Psoas muscle (tissue), 8 donors: ENCODE results near the gene DTNB. TPM values are rescaled to one million over a fixed set of nuclear protein-coding genes. Genes with fewer than 3 reads are reported as not detected.

Experiments used
- ATAC-seq, 4 donors: fragments of 200-7000 bp; cut with Tn5 transposase; one replicate each; pipeline ENCODE4 v1.9.1; 2020; ENCODE audit warnings: moderate library complexity in 3 of 4, mild to moderate bottlenecking in 2 of 4
- DNase-seq, 2 donors: peaks; one replicate each; pipeline ENCODE4 v3.0.0-alpha.2; 2020
- H3K27ac ChIP-seq: fragments of 200-600 bp; one replicate; pipeline ENCODE4 v1.8.0; 2022
- H3K27me3 ChIP-seq, 3 donors: fragments of 200-600 bp in 1 of 3; one replicate each; pipeline versions ENCODE4 v1.6.1 to v1.8.0; 2013 to 2022; ENCODE audit warnings: low read length in 2 of 3, mild to moderate bottlenecking in 2 of 3, moderate library complexity in 1 of 3; ENCODE audit not compliant: insufficient read depth in 3 of 3
- H3K36me3 ChIP-seq, 2 donors: fragments of 200-600 bp in 1 of 2; one replicate each; pipeline versions ENCODE4 v1.6.1 to v1.8.0; 2013 to 2022; ENCODE audit warnings: low read depth in 1 of 2, mild to moderate bottlenecking in 1 of 2, moderate library complexity in 1 of 2; ENCODE audit not compliant: insufficient read depth in 1 of 2
- H3K4me1 ChIP-seq: fragments of 200-600 bp; one replicate; pipeline ENCODE4 v1.8.0; 2022
- H3K4me3 ChIP-seq: fragments of 200-600 bp; one replicate; pipeline ENCODE4 v1.8.0; 2022; ENCODE audit warnings: mild to moderate bottlenecking
- H3K9me3 ChIP-seq: fragments of 200-600 bp; one replicate; pipeline ENCODE4 v1.8.0; 2022
- WGBS, 3 donors: extraction: QIAGEN DNeasy Blood & Tissue Kit; methylation state at CpG; one replicate each; pipeline versions ENCODE4 v1.1.6 to v1.1.7; 2013; 5-methylcytosine and 5-hydroxymethylcytosine counted together
- intact Hi-C, 2 donors: fragments of 100-400 bp; cut with DNase I; formaldehyde crosslinking; loops; one replicate each; pipeline versions ENCODE4 v1.11.0 to v1.14.2; 2022
- polyA plus RNA-seq, 3 donors: library from polyadenylated mRNA; stranded (reverse); fragments of 200-250 nt; gene quantifications; one replicate each; pipeline ENCODE4 v1.2.3, GENCODE V29; 2013
- total RNA-seq, 4 donors: library from RNA; stranded (reverse); fragmentation: NEBNext Ultra II Directional in 2 of 4; extraction: Animal tissue kit (Norgen Biotek cat#: 25700) in 2 of 4; gene quantifications; one replicate each; pipeline versions ENCODE4 v1.2.1 to v1.2.4, GENCODE V29; 2021 to 2023
- TF ChIP-seq, protein P1 (sequence below): fragments of 200-600 bp; IDR thresholded peaks from one replicate; pipeline ENCODE4 v1.8.0; 2022; ENCODE audit warnings: antibody characterized with exemption
- donor health status: healthy with polysubstance abuse.
- donor health status: DM: no; HTN: no; CAD: no; lungs with moderate emphysema.
- donor health status: Bipolar disorder and iron deficiency.
- donor health status: healthy.
- donor health status: DM: yes; HTN: yes; CAD: no.
- donor health status: DM: no; HTN: no; CAD: no.
- donor health status: DM: no; HTN: no; CAD: no.
- donor health status: DM: yes; HTN: yes; CAD: no.

The DTNB gene
- total and polyA plus RNA-seq, 7 donors, result 2.3 to 6.3 (median 4.2) TPM

DNA sequence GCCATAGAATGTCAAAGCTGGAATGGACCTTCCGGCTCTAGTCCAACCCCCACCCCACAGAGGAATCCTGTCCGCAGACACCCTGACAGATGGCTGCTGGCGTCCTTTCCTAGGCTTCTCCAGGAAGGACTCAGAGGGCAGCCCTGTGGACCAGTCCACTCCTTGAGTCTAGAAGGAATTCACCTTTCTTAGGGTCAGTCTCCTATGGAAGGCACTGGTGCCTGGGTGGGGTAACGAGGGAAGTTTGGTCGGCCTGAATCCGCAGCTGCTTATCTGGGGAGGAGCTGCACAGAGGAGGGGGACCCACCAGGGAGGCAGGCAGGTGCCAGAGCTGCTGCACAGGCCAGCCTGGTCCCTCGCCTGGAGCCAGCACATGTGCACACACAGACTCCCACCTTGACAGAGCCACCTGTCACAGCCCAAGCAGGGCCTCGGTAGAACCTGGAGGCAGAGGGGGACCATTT, 334.1 kb downstream of the DTNB start:
- intact Hi-C loops, result loop anchor here (2.0 to 5.0 kb wide), 2 partner anchors 37 to 62 kb away; no protein-coding TSS in a partner anchor
- TF ChIP-seq, protein P1, sequence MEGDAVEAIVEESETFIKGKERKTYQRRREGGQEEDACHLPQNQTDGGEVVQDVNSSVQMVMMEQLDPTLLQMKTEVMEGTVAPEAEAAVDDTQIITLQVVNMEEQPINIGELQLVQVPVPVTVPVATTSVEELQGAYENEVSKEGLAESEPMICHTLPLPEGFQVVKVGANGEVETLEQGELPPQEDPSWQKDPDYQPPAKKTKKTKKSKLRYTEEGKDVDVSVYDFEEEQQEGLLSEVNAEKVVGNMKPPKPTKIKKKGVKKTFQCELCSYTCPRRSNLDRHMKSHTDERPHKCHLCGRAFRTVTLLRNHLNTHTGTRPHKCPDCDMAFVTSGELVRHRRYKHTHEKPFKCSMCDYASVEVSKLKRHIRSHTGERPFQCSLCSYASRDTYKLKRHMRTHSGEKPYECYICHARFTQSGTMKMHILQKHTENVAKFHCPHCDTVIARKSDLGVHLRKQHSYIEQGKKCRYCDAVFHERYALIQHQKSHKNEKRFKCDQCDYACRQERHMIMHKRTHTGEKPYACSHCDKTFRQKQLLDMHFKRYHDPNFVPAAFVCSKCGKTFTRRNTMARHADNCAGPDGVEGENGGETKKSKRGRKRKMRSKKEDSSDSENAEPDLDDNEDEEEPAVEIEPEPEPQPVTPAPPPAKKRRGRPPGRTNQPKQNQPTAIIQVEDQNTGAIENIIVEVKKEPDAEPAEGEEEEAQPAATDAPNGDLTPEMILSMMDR, result no peak
- peak overlapping the region; percentile 82 for H3K27ac ChIP-seq
- peak overlapping the region; percentile 80 for H3K4me3 ChIP-seq
- 19 to 27% (median 20%) methylated on average over 8 of the region's 8 CpGs for WGBS, 3 donors
- ATAC-seq (peak; percentile 18 to 48 (median 25)), DNase-seq (no peak)
- H3K4me1 ChIP-seq, result peaks cover 58% of the 10 kb centered on the region
- no peaks in the 10 kb centered on the region for H3K27me3 ChIP-seq
- no peaks in the 10 kb centered on the region for H3K9me3 ChIP-seq
- no peaks in the 10 kb centered on the region for H3K36me3 ChIP-seq

DNA sequence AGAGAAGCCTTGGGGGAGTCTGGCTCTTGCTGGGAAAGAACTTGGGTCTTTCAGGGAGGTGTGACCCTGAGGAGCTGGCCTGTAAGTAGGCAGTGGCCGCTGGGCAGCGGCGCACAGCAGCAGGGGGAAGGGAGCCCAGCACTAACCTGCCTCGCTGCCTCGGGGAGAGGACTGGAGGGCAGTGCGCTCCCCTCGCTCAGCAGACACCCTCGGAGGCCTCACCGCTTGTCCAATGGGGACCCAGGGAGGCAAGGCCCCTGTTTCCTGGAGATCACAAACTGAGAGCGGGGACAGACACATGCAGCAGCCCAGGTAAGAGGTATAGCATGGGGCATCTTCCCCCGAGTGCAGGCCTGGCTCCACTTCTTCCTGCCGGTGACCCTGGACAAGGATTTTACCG, 335.0 kb downstream of the DTNB start:
- Histone ChIP-seq H3K9me3 (no peaks in the 10 kb centered on the region), H3K4me3 (no peak overlapping the region), H3K36me3 (no peaks in the 10 kb centered on the region), H3K4me1 (peaks cover 67% of the 10 kb centered on the region), H3K27me3 (no peaks in the 10 kb centered on the region), H3K27ac (peak overlapping the region; percentile 82)
- TF ChIP-seq, protein P1, result no peak
- WGBS, 3 donors, result 59 to 72% (median 67%) methylated on average over 13 of the region's 13 CpGs
- no peak for ATAC-seq
- no peak for DNase-seq
- intact Hi-C loops, result loop anchor here (2.0 to 5.0 kb wide), 2 partner anchors 36 to 62 kb away; no protein-coding TSS in a partner anchor

DNA sequence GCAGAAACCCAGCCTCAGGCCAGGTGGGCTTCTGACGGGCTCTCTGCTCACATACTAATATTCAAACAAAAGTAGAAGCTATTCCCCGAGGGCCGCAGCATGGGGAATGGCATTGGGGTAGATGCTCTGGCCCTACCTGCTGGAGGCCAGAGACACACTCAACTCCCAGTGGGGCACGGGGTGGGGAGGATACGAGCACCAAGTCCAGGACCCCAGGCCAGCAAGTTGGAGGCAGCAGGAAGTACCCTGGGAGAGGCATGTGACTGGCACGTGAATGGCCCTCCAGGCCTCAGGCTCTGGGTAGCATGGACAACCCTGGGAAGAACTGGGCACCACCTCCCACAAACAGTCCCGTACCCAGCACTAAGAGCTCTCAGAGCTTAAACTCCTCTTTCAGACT, 335.5 kb downstream of the DTNB start:
- intact Hi-C loops, result loop anchor here (2.0 to 5.0 kb wide), 2 partner anchors 36 to 61 kb away; no protein-coding TSS in a partner anchor
- WGBS, 3 donors, result 46 to 69% (median 54%) methylated on average over 7 of the region's 7 CpGs

DNA sequence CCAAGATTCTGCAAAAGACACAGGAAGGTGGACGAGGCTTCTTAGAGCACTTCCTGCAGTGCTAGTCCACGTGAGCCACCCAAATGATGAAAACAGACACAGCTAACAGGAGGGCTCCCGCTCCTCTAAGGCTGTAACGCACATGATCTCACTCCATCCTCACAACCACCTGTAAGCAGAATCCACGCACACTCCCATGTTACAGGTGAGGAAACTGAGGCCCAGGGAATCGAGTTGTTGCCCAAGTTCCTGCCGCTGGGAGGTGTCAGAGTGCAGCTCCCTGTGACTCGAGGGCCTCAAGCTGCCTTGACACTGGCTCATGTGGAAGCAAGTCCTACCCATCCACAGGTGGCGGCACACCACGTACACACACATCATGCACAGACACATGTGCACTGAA, 336.1 kb downstream of the DTNB start:
- Histone ChIP-seq H3K9me3 (no peaks in the 10 kb centered on the region), H3K27ac (peak overlapping the region; percentile 82), H3K27me3 (no peaks in the 10 kb centered on the region), H3K36me3 (no peaks in the 10 kb centered on the region), H3K4me3 (no peak overlapping the region), H3K4me1 (peaks cover 75% of the 10 kb centered on the region)
- ATAC-seq (no peak), DNase-seq (no peak)
- intact Hi-C loops, result loop anchor here (5.0 kb wide), 1 partner anchor 35 kb away; no protein-coding TSS in a partner anchor
- 53 to 64% (median 55%) methylated on average over 10 of the region's 10 CpGs for WGBS, 3 donors
- TF ChIP-seq, protein P1, result no peak

More for the DNA sequence above, 335.5 kb downstream of the DTNB start:
- peaks cover 69% of the 10 kb centered on the region for H3K4me1 ChIP-seq
- DNase-seq, result no peak
- H3K27ac ChIP-seq, result peak overlapping the region; percentile 82
- H3K27me3 ChIP-seq, result no peaks in the 10 kb centered on the region
- no peak for ATAC-seq
- TF ChIP-seq, protein P1, result no peak
- no peaks in the 10 kb centered on the region for H3K36me3 ChIP-seq
- no peak overlapping the region for H3K4me3 ChIP-seq
- no peaks in the 10 kb centered on the region for H3K9me3 ChIP-seq

DNA sequence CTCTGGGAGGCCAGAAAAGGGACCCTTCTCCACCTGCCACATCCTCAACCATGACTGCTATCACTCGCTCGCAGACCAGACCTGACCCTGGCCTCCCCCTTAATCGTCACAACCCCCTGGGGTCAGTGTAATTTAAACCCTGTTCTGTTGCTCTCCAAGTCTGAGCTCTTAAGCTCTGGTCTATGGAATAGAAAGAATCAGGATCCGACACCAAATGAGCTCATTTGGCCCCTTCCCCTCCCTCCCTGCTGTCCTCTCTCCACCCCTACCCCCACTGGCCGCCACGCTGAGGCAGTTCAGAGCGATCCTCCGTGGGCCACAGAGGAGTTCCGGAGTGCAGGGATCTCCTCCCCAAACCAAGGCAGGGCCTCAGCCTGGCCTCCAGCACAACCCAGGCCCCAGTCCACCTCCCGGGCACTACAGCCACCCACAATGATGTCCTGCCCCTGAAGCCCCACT, 337.0 kb downstream of the DTNB start:
- H3K36me3 ChIP-seq, result no peaks in the 10 kb centered on the region
- H3K27ac ChIP-seq, result peak overlapping the region; percentile 82
- H3K27me3 ChIP-seq, result no peaks in the 10 kb centered on the region
- ATAC-seq (no peak), DNase-seq (no peak)
- intact Hi-C loops, result loop anchor here (5.0 kb wide), 1 partner anchor 34 kb away; no protein-coding TSS in a partner anchor
- no peak overlapping the region for H3K4me3 ChIP-seq
- H3K9me3 ChIP-seq, result no peaks in the 10 kb centered on the region
- WGBS, 3 donors, result 26 to 43% (median 33%) methylated on average over 10 of the region's 10 CpGs
- peaks cover 83% of the 10 kb centered on the region for H3K4me1 ChIP-seq
- TF ChIP-seq, protein P1, result no peak
